NCI-H2196 (cell line): ENCODE data around the gene TBC1D8.

Experiments used
- DNase-seq: peaks from one replicate; lab custom pipeline; 2025; ENCODE audit not compliant: unreplicated experiment; lab: John Stamatoyannopoulos, UW

TBC1D8 gene

GRCh38 chr2:101162561-101163330 lies 11.6 kb upstream of the TBC1D8 start:
- no peak for DNase-seq

GRCh38 chr2:101161658-101162057 lies 10.5 kb upstream of the TBC1D8 start:
- DNase-seq, result no peak

GRCh38 chr2:101160454-101160853 lies 9.3 kb upstream of the TBC1D8 start:
- DNase-seq, result no peak

- DNase-seq, result no peak
Observed at GRCh38 chr2:101159526-101159925, 8.3 kb upstream of the TBC1D8 start.

GRCh38 chr2:101157272-101157671 lies 6.1 kb upstream of the TBC1D8 start:
- no peak for DNase-seq

- no peak for DNase-seq
Observed at GRCh38 chr2:101153787-101154186, 2.6 kb upstream of the TBC1D8 start.

- no peak for DNase-seq
Observed at GRCh38 chr2:101153077-101153707, 2.0 kb upstream of the TBC1D8 start.

- peak; percentile 72 for DNase-seq
Observed at GRCh38 chr2:101152272-101153076, 1.3 kb upstream of the TBC1D8 start.

GRCh38 chr2:101151859-101152271 lies 683 bp upstream of the TBC1D8 start:
- DNase-seq, result no peak

- no peak for DNase-seq
Observed at GRCh38 chr2:101150306-101151145, 656 bp downstream of the TBC1D8 start.

- peak; percentile 41 for DNase-seq
Observed at GRCh38 chr2:101149241-101150192, 1.7 kb downstream of the TBC1D8 start.

- no peak for DNase-seq
Observed at GRCh38 chr2:101148777-101149176, 2.4 kb downstream of the TBC1D8 start.

GRCh38 chr2:101147971-101148370 lies 3.2 kb downstream of the TBC1D8 start:
- DNase-seq, result no peak

- no peak for DNase-seq
Observed at GRCh38 chr2:101147062-101147461, 4.1 kb downstream of the TBC1D8 start.

- DNase-seq, result no peak
Observed at GRCh38 chr2:101146535-101146934, 4.6 kb downstream of the TBC1D8 start.

- no peak for DNase-seq
Observed at GRCh38 chr2:101145406-101145805, 5.8 kb downstream of the TBC1D8 start.

GRCh38 chr2:101142163-101142562 lies 9.0 kb downstream of the TBC1D8 start:
- no peak for DNase-seq

GRCh38 chr2:101140978-101141655 lies 10.1 kb downstream of the TBC1D8 start:
- no peak for DNase-seq

GRCh38 chr2:101140237-101140636 lies 10.9 kb downstream of the TBC1D8 start:
- DNase-seq, result no peak
